Left kidney (tissue), 2 donors: ENCODE results near the gene KLHL5. TPM values are rescaled to one million over a fixed set of nuclear protein-coding genes. Genes with fewer than 3 reads are reported as not detected.
"Not testable (repeated sequence)": the region's sequence is repeated elsewhere in the genome, so short reads cannot be mapped to it uniquely, and the experiment has no call there.

Experiments used
- DNase-seq: peaks from one replicate; pipeline ENCODE4 v3.0.0-alpha.2; 2013
- polyA plus RNA-seq: library from polyadenylated mRNA; unstranded; fragments of 120-200 nt; gene quantifications from one replicate; pipeline ENCODE4 v1.2.1, GENCODE V29; 2013; ENCODE audit not compliant: insufficient read length

Gene KLHL5
- polyA plus RNA-seq, 1 donor: 48.2 TPM

DNA sequence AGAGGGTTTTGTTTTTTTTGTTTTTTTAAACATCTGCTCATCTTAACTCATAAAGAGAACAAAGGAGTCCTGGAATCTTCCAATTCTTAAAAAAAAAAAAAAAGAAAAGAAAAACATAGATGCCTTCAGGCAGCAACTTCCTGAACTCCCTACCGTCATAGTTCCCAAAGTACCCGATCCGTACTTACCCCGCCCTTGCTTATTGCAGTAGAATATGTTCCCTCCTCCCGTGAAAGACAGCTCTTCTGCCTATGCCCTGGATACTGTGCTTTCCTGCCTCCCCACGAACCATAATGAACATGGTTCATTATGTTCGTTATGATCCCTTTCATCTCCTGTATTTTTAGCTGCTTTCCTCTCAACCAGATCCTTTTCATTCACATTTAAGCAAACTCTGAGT is 40.3 kb downstream of the KLHL5 start:
- no peak for DNase-seq

DNA sequence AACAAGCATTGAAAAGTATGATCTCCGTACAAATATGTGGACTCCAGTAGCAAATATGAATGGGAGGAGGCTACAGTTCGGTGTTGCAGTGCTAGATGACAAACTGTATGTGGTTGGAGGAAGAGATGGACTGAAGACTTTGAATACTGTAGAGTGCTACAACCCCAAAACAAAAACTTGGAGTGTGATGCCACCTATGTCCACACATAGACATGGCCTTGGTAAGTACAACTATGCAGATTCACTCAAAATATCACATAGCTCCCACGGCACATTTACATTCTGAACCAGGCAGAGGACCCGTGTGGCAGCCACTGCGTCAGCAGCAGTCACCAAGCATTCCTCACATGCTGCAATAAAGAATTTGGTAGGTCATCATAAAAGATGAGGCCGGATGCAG is 41.3 kb downstream of the KLHL5 start:
- DNase-seq: no peak

DNA sequence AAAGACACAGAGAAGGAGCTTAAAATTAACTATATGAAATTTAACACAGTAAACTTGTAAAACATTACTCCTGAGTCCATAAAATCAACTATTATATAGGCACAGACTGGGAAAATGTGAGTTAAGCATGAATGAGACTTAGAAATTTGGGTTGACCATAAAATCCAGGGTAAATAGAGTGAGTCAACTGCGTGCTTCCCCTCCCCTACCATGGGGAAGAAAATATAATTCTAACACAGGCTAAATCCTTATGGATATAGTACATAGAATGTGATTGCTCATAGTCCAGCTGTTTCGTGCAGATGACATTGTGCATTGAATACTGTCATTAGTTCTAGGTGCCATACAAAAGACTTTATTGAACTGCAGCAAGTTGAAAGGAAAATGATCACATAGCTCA is 42.2 kb downstream of the KLHL5 start:
- no peak for DNase-seq

DNA sequence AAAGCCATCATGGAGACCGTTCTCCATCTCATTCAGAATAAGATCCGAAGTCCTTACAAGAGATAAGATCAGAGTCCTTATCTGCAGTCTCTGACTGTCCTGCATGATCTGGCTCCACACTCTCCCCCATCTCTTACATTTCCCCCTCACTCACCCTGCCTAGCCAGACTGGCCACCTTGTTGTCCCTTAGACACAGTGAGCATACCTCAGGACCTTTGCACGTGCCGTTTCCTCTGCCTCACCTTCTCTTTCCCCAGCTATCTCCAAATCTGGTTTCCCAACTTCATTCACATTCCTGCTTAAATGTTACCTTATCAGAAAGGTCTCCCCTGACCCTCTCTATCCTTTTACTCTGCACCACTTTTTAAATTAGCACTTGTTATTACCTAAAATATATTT is 44.0 kb downstream of the KLHL5 start:
- no peak for DNase-seq

DNA sequence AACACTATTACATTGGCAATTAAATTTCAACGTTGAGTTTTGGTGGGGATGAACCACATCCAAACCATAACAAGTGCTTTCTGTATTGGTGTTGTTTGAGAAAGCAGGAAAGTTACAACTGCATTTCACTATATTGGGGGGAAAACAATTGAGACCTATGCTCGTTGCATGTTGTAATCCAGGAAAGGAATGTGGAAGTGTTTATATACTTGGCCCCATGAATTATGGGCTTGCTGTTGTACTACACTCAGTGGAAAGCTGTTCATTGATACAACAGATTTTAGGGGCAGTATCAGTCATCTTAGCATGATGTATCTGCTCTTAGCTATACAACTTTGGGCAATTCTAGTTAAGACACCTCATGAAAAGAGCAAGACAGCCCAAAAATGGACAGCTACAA is 52.4 kb downstream of the KLHL5 start:
- DNase-seq: no peak

DNA sequence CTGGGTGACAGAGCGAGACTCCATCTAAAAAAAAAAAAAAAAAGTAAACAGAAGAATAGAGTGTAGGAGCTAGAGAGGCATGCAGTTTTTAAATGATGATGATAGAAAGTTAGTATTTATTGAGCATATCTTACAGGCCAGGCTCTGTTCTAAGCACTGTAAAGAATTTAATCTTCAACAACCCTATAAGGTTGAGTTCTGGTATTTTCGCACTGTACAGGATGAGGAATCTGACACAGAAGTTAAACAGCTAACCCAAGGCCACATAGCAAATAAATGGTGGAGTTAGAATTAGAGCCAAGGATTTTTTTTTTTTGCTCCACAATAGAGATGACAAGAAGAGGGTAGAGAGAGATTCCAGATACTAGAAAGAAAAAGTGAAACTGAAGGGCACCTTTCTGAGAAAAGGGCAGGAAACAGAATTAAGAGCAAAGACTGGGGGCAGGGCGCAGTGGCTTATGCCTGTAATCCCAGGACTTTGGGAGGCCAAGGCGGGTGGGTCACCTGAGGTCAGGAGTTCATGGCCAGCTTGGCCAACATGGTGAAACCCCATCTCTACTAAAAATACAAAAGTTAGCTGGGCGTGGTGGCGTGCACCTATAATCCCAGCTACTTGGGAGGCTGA is 56.1 kb downstream of the KLHL5 start:
- DNase-seq: no peak

DNA sequence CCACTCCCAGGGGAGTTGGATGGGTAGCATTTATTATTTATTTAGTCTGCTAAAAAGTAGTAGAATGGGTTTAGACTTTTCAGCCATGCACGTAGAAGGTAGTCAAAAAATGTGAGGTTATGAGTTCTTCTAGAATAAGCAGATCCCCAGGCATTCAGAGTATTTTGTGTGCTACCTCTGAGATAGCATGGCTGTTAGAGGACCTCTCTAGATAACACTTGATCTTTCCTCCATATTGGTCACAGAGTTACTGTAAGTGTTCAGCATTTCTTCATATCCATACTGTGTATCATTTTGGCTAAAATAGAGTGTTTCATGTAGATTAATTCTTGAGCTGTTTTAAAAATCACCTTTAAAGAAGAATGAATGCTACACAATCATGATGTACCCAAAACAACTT is 58.4 kb downstream of the KLHL5 start:
- DNase-seq: no peak

DNA sequence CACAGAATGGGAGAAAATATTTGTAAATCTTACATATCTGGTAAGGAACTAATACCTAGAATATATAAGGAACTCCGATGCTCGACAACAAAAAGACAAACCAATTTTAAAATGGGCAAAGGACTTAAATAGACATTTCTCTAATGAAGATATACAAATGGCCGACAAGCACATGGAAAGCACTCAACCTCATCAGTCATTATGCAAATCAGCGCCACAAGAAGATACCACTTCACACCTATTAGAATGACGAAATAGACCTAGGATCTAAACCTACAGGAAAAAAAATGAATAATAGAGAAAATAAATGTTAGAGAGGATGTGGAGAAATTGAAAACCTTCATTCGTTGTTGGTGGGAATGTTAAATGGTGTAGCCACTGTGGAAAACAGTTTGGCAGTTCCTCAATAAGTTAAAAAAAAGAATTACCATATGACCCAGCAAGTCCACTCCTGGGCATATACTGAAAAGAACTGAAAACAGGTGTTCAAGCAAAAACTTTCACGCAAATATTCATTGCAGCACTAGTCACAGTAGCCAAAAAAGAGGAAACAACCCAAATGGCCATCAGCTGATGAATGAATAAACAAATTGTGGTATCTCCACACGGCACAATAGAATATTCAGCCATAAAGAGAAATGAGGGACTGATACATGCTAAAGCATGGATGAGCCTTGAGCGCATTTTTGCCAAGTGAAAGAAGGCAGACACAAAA is 63.0 kb downstream of the KLHL5 start:
- DNase-seq: no peak

DNA sequence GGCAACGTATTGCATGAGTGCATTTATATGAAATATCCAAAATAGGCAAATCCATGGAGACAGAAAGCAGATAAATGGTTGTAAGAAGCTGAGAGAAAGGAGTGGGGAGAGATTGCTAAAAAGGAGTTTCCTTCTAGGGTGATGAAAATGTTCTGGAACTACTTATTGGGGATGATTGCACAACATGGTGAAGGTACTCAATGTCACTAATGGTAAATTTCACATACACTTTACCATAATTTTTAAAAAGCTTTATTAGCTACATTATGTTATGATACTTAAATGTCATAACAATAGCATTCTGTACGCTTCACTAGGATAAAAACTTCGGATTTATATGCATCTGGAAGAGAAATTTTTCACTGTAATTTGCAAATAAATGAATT is 63.6 kb downstream of the KLHL5 start:
- DNase-seq: no peak

DNA sequence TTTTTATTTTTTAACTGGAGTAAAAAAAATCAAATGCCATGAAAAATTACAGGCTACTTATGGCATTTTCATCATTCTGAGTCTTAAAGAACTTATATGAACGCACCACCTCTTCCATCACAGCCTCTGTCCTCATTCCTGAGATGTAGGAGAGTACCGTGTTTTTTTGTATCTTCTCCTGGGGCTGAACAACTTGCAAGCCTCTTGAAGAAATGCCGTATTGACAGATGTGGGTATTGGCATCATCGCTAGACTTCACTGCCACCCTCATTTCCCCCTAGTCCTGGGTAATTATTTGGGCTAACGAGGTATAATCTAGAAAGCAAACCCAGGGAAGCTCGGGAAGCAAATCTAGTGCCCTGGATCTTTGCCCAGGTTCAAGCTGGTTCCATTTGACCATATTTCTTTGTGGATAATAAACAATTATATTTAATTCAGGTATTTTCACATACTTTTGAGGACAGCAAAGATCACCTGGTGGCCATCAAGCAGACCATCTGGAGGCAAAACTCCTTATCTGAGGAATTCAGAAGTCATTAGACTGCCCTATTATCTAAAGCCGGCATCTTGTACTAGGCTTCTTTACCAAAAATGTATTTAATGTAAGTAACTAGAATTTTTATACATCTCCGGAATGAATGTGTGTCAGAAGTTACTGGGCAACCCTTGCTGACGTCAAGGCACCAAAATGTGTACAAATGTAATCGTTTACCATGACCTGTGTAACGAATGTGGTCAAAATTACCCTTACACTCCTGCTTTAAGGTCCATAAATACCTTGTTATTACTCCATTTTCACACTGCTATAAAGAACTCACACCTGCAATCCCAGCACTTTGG is 64.4 kb downstream of the KLHL5 start:
- no peak for DNase-seq

DNA sequence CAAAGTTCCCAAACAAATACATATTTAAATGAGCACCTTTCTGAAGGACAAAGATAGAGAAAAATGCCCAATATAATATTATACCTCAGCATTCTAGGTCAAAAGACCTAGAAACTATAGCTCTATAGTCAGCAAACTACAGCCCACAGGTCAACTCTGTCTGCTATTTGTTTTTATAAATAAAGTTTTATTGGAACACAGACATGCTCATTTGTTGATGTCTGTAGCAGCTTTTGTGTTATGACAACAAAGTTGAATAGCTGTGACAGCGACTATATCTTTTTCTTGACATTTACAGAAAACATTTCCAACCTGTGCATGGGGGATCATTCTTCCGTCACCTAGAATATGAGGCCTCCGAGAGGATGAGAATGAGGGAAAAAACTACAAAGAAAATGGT is 71.6 kb downstream of the KLHL5 start:
- no peak for DNase-seq

DNA sequence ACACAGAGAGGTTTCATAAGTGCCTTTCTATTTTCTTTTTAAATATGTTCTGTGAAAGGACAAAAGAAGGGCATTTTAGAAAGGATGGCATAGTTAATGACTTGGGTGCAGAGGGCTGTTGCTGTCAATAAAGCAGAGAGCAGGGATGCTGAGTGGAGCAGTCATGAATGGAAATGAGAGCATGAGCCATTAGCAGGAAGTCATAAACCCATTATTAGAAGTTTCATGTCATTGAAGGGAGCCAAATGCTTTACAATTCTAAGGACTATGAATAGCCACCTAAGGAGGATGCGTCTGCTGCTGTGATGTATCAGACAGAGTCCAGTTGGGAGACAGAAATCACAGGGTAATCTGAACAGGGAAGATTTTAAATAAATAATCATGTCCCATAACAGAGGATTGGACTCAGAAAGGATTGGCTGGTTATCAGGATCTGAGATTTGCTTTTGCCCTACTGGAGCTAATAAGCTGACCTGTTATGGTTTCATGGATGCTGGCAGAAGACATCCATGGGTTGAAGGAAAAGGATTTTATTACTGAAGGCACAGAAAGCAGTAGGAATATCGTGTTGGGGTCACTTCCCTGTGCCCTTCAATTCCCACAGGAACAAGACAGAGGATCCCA is 72.8 kb downstream of the KLHL5 start:
- DNase-seq: no peak

DNA sequence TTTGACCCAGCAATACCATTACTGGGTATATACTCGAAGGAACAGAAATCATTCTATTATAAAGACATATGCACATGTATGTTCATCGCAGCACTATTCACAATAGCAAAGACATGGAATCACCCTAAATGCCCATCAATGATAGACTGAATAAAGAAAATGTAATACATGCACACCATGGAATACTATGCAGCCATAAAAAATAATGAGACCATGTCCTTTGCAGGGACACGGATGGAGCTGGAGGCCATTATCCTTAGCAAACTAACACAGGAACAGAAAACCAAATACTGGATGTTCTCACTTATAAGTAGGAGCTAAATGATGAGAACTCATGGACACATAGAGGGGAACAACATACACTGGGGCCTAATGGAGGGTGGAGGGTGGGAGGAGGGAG is 76.2 kb downstream of the KLHL5 start:
- DNase-seq: not testable (repeated sequence)

DNA sequence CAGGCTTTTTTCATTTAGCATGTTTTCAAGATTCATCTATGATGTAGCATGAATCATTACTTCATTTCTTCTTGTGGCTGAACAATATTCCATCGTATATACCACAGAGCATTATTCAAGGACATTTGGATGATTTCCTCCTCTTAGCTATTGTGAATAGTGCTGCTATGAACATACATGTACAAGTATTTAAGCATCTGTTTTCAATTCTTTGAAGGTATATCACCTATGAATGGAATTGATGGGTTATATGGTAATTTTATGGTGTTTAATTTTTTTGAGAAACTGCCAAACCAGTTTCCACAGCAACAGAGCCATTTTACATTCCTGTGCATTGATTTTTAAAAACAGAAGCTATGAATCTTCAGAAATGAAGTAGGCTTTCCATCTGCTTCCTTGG is 84.2 kb downstream of the KLHL5 start:
- no peak for DNase-seq

DNA sequence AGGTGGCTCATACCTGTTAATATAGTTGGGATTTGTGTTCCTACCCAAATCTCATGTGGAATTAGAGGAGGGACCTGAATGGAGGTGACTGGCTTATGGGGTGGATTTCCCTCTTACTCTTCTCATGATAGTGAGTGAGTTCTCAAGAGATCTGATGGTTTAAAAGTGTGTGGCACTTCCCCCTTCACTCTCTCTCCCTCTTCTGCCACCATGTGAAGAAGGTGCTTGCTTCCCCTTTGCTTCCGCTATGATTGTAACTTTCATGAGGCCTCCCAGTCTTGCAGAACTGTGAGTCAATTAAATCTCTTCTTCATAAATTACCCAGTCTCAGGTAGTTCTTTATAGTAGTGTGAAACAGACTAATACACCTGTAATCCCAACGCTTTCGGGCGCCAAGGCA is 92.0 kb downstream of the KLHL5 start:
- DNase-seq: no peak

DNA sequence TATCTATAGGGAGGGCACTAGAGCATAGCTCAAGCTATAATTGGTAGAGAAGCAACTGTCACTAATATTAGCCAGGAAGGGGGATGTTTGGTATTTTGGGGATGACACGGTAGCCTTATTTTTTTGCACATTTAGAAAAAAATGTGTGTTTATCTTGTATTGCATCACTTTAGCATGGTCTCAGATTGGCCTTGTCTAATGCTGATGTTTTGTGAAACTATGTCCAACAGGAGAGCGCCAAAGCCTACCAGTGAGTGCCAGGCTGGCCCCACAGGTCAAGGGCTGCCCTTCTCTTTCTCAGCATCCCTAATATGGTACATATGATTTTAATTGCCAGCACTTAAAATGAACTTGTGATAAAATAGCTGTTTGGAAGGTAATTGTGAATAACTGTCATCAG is 95.5 kb downstream of the KLHL5 start:
- DNase-seq: no peak

DNA sequence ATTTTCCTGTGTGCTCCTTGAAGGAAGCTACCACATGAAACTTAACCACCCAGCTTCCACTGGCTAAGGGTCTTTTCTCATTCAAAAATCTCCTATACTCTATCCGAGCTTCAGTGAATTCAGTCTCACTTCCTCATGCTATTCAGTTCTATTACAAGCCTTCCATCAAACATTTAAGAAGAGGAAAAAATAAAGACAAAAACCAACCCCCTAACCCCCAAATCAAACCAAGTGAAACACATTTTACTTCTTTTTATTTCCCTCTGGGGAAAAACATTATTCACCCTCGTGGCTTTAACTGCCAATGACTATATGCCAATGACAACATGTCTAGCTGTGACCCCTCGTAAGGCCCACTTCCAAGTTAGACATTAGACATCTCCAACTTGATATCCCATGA is 104.1 kb downstream of the KLHL5 start:
- DNase-seq: no peak

DNA sequence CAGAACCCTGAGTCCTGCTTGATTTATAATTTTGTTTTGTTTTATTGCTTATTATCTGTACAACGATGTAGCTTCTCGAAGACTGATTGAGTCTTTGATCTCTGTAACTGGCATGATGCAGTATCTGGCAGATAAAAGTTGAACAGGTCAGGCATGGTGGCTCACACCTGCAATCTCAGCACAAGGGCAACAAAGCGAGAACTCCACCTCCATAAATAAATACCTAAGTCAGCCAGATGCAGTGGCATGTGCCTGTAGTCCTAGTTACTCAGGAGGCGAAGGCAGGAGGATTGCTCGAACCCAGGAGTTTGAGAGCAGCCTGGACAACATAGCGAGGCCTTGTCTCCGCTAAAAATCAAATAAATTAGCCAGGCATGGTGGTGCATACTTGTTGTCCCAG is 104.6 kb downstream of the KLHL5 start:
- DNase-seq: no peak

DNA sequence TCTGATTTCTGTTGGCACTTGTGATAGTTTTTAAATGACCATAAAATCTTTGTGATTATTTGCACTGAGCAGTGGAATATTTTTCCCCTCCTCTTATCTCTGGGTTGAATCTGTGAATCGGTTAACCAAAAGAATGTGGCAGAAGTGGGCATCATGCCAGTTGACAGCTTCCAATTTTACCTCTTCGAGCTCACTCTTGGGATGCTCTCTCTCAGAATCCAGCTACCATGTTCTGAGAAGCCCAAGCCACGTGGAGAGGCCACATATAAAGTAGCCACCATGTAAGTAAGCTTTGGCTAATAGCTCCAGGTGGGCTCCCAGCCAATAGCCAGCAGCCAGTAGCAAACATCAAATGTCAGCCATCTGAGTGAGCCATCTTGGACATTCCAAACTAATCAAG is 107.4 kb downstream of the KLHL5 start:
- no peak for DNase-seq

DNA sequence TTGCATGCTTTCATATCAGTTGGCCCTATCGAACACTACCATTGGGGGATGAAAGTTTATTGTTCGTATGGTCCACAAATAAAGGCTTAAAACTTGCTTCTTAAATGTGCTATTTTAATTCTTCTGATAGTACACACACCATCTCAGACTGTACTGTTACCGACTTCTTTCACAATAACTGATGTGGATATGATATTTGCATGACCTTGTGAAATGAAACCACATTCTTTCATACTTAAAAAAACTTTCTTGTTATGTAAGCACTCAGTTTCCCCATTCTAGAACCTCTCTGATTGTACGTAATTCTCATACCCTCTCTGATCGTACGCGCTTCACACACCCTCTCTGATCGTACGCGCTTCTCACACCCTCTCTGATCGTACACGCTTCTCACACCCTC is 108.3 kb downstream of the KLHL5 start:
- no peak for DNase-seq
